LNCAP (cell line): ENCODE data around the gene TNFRSF18.

Experiments
- CTCF ChIP-seq: fragments of 450-650 bp; IDR thresholded peaks from 2 replicates; pipeline ENCODE4 v1.5.1; 2017; ENCODE audit warnings: mild to moderate bottlenecking

The TNFRSF18 gene

GRCh38 chr1:1164701-1165451 is 41.5 kb downstream of the TNFRSF18 start:
- TF ChIP-seq CTCF, result no peak

GRCh38 chr1:1164361-1164700 is 42.1 kb downstream of the TNFRSF18 start:
- TF ChIP-seq CTCF, result no peak

GRCh38 chr1:1163538-1164070 is 42.8 kb downstream of the TNFRSF18 start:
- TF ChIP-seq CTCF, result no peak

- TF ChIP-seq CTCF, result no peak
Measured at GRCh38 chr1:1162597-1163537, 43.5 kb downstream of the TNFRSF18 start.

- no peak for TF ChIP-seq CTCF
Measured at GRCh38 chr1:1161683-1162079, 44.7 kb downstream of the TNFRSF18 start.

GRCh38 chr1:1161078-1161682 is 45.2 kb downstream of the TNFRSF18 start:
- TF ChIP-seq CTCF, result no peak

- no peak for TF ChIP-seq CTCF
Measured at GRCh38 chr1:1160281-1160930, 46.0 kb downstream of the TNFRSF18 start.
